ENCODE data around the gene KCNV2.

KCNV2 gene

GRCh38 chr9:2723376-2724065 lies 6.2 kb downstream of the KCNV2 start:
- H2AFZ ChIP-seq (ENCODE audit: low read length) = no peak overlapping the region
- no peak overlapping the region for H3K9ac ChIP-seq (ENCODE audit: low read length)
- no peak overlapping the region for H3K27ac ChIP-seq (ENCODE audit: low read length)
- no peaks in the 10 kb centered on the region for H3K27me3 ChIP-seq (replicated peaks; ENCODE audit: insufficient read depth, low read length)
- no peak for DNase-seq
- H3K9me2 ChIP-seq (replicated peaks; ENCODE audit: insufficient read depth, low read length) = no peaks in the 10 kb centered on the region
- H3K79me2 ChIP-seq (ENCODE audit: low read length) = no peaks in the 10 kb centered on the region
- no peaks in the 10 kb centered on the region for H4K20me1 ChIP-seq (ENCODE audit: insufficient read depth, low read length)
- no peak overlapping the region for H3K4me2 ChIP-seq (ENCODE audit: low read depth, low read length)
- no peaks in the 10 kb centered on the region for H3K9me3 ChIP-seq (replicated peaks; ENCODE audit: insufficient read depth, low read length)
- TF ChIP-seq CTCF (IDR thresholded peaks at IDR 0.05; ENCODE audit: low read length) (no peak), EZH2phosphoT487 (IDR thresholded peaks at IDR 0.05; ENCODE audit: low read length) (no peak), EZH2 (optimal IDR thresholded peaks at IDR 0.05; ENCODE audit: low read depth, low read length) (no peak)
- no peak overlapping the region for H3K4me3 ChIP-seq (ENCODE audit: low read length)
- H3K4me1 ChIP-seq (ENCODE audit: low read length) = no peaks in the 10 kb centered on the region
- H3F3A ChIP-seq (ENCODE audit: insufficient read depth, low read length) = no peaks in the 10 kb centered on the region
- no peaks in the 10 kb centered on the region for H3K36me3 ChIP-seq (replicated peaks; ENCODE audit: insufficient read depth, low read length)

GRCh38 chr9:2725126-2725525 lies 7.8 kb downstream of the KCNV2 start:
- H3K36me3 ChIP-seq (replicated peaks; ENCODE audit: insufficient read depth, low read length) = no peaks in the 10 kb centered on the region
- no peak overlapping the region for H2AFZ ChIP-seq (ENCODE audit: low read length)
- H3K79me2 ChIP-seq (ENCODE audit: low read length) = no peaks in the 10 kb centered on the region
- H3K9ac ChIP-seq (ENCODE audit: low read length) = no peak overlapping the region
- no peak overlapping the region for H3K27ac ChIP-seq (ENCODE audit: low read length)
- no peak overlapping the region for H3K4me2 ChIP-seq (ENCODE audit: low read depth, low read length)
- TF ChIP-seq EZH2phosphoT487 (IDR thresholded peaks at IDR 0.05; ENCODE audit: low read length) (no peak), EZH2 (optimal IDR thresholded peaks at IDR 0.05; ENCODE audit: low read depth, low read length) (no peak), CTCF (IDR thresholded peaks at IDR 0.05; ENCODE audit: low read length) (no peak)
- DNase-seq = no peak
- no peak overlapping the region for H3K4me3 ChIP-seq (ENCODE audit: low read length)
- no peaks in the 10 kb centered on the region for H3F3A ChIP-seq (ENCODE audit: insufficient read depth, low read length)
- H4K20me1 ChIP-seq (ENCODE audit: insufficient read depth, low read length) = no peaks in the 10 kb centered on the region
- no peaks in the 10 kb centered on the region for H3K27me3 ChIP-seq (replicated peaks; ENCODE audit: insufficient read depth, low read length)
- H3K9me2 ChIP-seq (replicated peaks; ENCODE audit: insufficient read depth, low read length) = no peaks in the 10 kb centered on the region
- H3K4me1 ChIP-seq (ENCODE audit: low read length) = no peaks in the 10 kb centered on the region
- H3K9me3 ChIP-seq (replicated peaks; ENCODE audit: insufficient read depth, low read length) = no peaks in the 10 kb centered on the region

GRCh38 chr9:2725898-2726649 lies 8.8 kb downstream of the KCNV2 start:
- H3K9ac ChIP-seq (ENCODE audit: low read length) = no peak overlapping the region
- no peaks in the 10 kb centered on the region for H3K9me2 ChIP-seq (replicated peaks; ENCODE audit: insufficient read depth, low read length)
- no peak for TF ChIP-seq EZH2 (optimal IDR thresholded peaks at IDR 0.05; ENCODE audit: low read depth, low read length)
- no peak for TF ChIP-seq CTCF (IDR thresholded peaks at IDR 0.05; ENCODE audit: low read length)
- no peak for TF ChIP-seq EZH2phosphoT487 (IDR thresholded peaks at IDR 0.05; ENCODE audit: low read length)
- H3K9me3 ChIP-seq (replicated peaks; ENCODE audit: insufficient read depth, low read length) = no peaks in the 10 kb centered on the region
- H3K27me3 ChIP-seq (replicated peaks; ENCODE audit: insufficient read depth, low read length) = no peaks in the 10 kb centered on the region
- DNase-seq = no peak
- no peaks in the 10 kb centered on the region for H3K36me3 ChIP-seq (replicated peaks; ENCODE audit: insufficient read depth, low read length)
- H3K4me2 ChIP-seq (ENCODE audit: low read depth, low read length) = no peak overlapping the region
- no peak overlapping the region for H3K27ac ChIP-seq (ENCODE audit: low read length)
- H3K4me3 ChIP-seq (ENCODE audit: low read length) = no peak overlapping the region
- H4K20me1 ChIP-seq (ENCODE audit: insufficient read depth, low read length) = no peaks in the 10 kb centered on the region
- no peak overlapping the region for H2AFZ ChIP-seq (ENCODE audit: low read length)
- no peaks in the 10 kb centered on the region for H3K4me1 ChIP-seq (ENCODE audit: low read length)
- H3F3A ChIP-seq (ENCODE audit: insufficient read depth, low read length) = no peaks in the 10 kb centered on the region
- no peaks in the 10 kb centered on the region for H3K79me2 ChIP-seq (ENCODE audit: low read length)
